NCI-H226 (cell line): ENCODE results near the gene MEGF11.

Experiments
- DNase-seq: peaks from one replicate; pipeline ENCODE4 v3.0.0-alpha.2; 2015

Gene MEGF11

DNA sequence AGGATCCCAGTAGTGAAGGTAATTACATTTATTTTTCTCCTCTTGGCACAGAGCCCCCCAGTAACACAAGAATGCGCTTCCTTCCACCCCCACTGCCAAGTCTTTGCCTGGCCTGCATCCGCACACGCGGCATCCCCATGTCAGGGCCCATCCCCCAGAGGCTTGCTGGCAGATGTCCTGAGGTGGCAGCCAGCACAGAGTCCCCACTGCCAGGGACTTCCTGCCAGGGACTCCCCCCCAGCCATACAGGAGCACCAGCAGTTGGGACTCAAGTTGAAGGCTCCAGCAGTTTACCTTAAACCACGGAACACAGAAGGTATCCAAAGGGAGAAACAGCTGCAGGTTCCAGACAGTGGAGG is 41.0 kb downstream of the MEGF11 start:
- no peak for DNase-seq

DNA sequence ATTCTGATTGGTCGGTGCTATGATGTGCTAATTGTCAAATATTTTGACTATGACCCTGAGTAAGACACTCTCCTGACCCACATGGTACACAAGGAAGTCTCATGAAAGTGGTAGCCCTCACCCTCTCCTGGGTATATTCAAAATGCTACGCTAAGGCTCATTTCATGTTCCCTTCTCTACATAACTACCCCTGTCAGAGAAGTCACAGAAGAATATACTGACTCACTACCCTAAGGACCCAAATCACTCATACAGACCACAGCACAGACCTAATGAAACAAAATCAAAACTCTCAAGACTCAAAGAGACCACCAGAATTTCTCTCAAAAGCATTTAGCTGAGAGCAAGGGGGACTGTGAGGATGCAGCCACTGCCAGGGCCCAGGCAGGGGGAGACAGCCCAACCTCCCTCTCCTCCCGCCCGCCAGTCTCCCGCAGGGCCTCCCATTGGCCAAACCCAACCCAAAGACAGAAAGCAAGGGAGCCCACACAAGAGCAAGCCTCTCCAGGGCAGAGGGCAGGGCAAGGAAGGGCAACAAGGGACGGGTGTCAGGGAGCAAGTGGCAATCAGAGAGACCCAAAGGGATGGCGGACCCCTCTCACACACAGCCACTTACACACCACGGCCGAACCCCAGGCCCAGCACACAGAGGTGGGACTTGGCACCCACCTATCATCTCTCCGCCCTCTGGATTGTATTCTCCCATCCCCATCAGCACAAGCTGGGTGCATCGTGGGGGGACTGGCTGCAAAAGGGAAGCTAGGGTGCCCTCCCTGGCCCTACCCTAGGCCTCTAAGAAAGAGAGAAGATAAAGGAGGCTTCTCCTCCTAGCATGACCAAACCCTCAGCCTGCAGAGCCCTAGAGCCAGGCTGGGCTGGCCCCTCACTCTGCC is 41.6 kb downstream of the MEGF11 start:
- DNase-seq = no peak

DNA sequence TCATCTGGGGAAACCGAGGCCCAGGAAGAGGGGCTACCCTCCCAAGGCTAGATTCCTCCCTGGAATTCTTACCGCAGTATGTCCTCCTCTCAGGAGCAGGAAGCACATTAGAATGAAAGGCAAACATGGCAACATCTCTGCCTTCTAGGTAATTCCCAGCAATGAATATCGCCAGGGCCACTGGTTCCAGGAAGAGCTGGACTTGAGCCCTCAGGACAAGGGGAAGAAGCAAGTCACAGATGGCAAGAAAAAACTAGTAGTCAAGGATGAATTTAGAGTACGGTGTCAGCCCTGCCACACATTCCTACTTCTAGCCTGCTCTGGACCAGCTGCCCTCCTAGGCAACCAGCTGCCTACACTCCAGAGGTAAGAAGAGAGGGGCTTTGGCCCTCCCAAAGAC is 42.9 kb downstream of the MEGF11 start:
- no peak for DNase-seq

- DNase-seq = no peak
These were observed 54.8 kb downstream of the MEGF11 start for GRCh38 chr15:66198757-66199156.

- peak; percentile 71 for DNase-seq
These were observed 56.9 kb downstream of the MEGF11 start for GRCh38 chr15:66196602-66197001.

- no peak for DNase-seq
These were observed 57.8 kb downstream of the MEGF11 start for GRCh38 chr15:66195621-66196230.

- peak; percentile 67 for DNase-seq
These were observed 60.5 kb downstream of the MEGF11 start for GRCh38 chr15:66193066-66193465.

GRCh38 chr15:66190746-66191145 is 62.8 kb downstream of the MEGF11 start:
- no peak for DNase-seq

GRCh38 chr15:66189291-66189690 is 64.3 kb downstream of the MEGF11 start:
- no peak for DNase-seq

GRCh38 chr15:66188464-66188863 is 65.1 kb downstream of the MEGF11 start:
- no peak for DNase-seq

DNA sequence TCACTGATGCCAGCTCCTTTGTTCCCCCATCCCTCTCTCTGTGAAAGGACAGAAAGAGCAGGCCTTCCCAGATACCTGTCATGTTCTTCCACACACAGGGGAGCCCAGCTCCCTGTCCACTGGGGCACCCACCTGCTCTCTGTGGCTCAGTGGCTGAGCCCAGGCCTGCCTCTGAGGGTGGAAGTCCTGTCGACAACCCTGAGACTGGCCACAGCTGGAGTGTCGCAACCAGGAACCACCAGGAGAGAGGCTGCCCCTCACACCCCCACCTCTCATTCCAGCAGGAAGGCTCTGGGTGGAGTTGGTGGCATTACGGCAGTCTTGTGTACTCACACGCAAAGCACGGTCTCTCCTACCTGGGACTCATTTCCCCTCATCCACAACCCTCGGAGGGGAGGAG is 66.3 kb downstream of the MEGF11 start:
- DNase-seq = no peak

GRCh38 chr15:66186049-66186825 is 67.3 kb downstream of the MEGF11 start:
- no peak for DNase-seq

- no peak for DNase-seq
These were observed 68.4 kb downstream of the MEGF11 start for GRCh38 chr15:66184936-66185790.

DNA sequence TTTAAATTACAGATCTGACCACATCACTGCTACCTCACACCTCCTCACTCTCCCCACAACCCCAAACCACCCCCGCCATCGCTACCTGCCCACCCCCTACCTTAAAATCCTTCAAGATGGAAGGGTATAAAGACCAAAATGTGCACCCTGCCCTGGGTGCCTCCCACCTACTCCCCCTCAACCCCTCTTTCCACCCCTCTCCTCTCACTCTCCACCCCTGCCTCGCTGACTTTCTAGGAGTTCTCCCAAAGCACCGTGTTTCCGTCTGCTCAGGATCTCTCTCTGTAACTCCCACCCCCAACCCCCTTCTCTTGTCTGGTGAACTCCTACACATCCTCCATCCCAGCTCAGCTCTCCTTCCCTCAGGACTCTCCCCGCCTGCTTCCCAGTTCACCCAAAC is 69.1 kb downstream of the MEGF11 start:
- DNase-seq = no peak

GRCh38 chr15:66180531-66181097 is 72.9 kb downstream of the MEGF11 start:
- no peak for DNase-seq

- DNase-seq = no peak
These were observed 75.0 kb downstream of the MEGF11 start for GRCh38 chr15:66178531-66178910.

- DNase-seq = no peak
These were observed 81.1 kb downstream of the MEGF11 start for GRCh38 chr15:66172324-66172980.

DNA sequence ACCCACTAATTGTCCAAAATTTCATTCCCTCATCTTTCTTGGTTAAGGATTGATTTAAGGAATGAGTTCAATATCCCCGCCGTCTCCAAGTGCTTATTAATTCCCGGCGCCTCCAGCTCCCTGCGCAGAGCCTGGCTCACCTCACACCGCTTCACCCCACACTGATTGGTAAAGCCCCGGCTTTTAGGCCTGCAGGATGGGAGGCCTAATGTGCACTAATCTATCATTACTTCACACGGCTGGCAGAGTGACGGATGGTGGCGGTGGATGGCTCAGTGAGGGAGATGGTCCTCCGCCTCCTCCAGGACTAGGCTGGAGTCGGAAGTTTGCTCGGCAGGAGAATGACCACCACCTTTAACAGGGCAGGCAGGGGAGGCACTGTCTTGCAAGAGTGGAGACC is 81.7 kb downstream of the MEGF11 start:
- DNase-seq = no peak

DNA sequence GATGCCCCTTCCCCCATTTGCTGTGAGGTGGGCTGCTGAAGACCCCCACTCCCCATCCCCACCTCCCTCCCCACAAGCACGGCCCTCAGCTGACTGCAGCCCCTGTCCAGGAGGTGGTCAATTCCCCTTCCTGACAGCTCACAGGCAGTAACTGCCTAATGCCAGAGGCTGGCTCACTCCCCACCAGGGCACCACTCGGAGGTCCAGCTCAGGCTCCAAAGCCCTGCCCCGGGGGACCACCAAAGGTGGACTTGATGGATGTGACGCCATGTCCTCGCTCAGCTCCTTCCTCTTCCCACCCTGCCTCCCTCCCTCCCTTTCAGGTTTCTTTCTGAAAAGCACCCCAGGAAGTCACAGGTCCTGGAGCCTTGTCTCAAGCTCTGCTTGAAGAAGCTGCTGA is 82.8 kb downstream of the MEGF11 start:
- no peak for DNase-seq

DNA sequence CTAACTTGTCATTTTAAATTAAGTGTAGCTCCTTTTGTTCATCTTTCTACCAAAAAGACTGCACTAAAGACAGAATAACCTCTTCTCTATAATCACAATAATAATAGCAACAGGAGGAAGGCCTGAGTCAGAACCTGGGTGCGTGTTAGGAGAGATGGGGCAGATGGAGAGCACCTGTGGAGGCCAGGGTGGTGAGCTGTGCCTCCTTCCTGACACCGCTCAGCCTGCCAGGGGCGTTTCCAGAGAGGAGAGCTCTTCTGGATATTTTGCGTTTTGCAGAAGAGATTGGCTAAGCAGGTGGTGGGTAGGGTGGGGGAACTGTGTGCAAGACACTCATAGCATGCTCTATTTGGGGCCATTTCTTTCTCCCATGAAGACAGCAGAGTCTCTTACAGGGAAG is 83.5 kb downstream of the MEGF11 start:
- no peak for DNase-seq

DNA sequence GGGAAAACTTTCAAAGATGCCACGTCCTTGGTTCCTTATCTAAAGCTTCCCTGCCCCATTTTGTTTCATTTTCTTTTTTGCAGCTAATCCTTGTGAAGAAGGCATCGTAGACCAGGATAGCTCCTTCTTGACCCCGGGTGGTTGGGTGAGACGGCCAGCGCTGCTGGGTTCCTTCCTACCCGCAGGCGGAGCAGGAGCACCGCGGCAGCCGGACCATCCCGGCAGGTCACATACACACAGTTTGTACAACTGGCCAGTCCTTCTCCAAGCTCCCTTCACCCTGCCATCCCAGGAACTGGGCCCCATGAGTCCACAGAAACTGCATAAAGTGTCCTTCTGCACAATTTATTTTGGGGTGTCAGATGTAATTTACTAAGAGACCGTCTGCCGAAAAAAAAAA is 83.9 kb downstream of the MEGF11 start:
- no peak for DNase-seq

GRCh38 chr15:66169023-66169422 is 84.5 kb downstream of the MEGF11 start:
- no peak for DNase-seq
